Adipose tissue (tissue), 3 donors: ENCODE results near the gene B3GALNT2. TPM values are rescaled to one million over a fixed set of nuclear protein-coding genes. Genes with fewer than 3 reads are reported as not detected.
"Not testable (repeated sequence)": the region's sequence is repeated elsewhere in the genome, so short reads cannot be mapped to it uniquely, and the experiment has no call there.

Experiments
- H3K27ac ChIP-seq: one replicate; pipeline ENCODE4 v1.5.1; 2013; ENCODE audit warnings: low read depth, low read length
- WGBS, 3 donors: extraction: QIAGEN DNeasy Blood & Tissue Kit; methylation state at CpG; one replicate each; pipeline ENCODE4 v1.1.7; 2013; 5-methylcytosine and 5-hydroxymethylcytosine counted together
- polyA plus RNA-seq, 3 donors: library from polyadenylated mRNA; stranded (reverse); fragments of 200-250 nt; gene quantifications; one replicate each; pipeline ENCODE4 v1.2.3, GENCODE V29; 2013
- donor health status: healthy with polysubstance abuse.
- donor health status: Bipolar disorder and iron deficiency.
- donor health status: healthy.

The B3GALNT2 gene
- polyA plus RNA-seq, 3 donors = 3.1 to 17.7 (median 7.9) TPM

GRCh38 chr1:235510823-235511222, 6.6 kb upstream of the B3GALNT2 start:
- WGBS, 3 donors = 72 to 79% (median 76%) methylated on average over 6 of the region's 6 CpGs
- H3K27ac ChIP-seq = no peak overlapping the region

DNA sequence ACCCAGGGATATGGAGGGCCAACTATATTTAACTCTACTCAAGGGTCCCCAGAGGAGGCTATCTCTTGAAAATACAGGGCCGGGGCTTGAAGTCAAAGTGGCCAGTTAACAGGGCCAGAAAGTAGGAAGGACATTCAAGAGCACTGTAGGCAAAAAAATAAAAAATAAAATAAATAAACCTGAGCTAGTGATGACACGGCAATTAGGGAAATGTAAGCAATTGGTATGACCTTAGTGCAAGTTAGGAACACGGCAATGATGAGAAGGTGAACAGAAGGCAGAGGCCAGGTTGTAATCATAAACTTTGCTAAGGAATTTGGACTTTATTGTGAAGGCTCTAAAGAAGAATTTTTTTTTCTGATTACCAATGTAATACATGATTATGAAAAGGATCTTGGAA, 3.4 kb upstream of the B3GALNT2 start:
- H3K27ac ChIP-seq = no peak overlapping the region
- WGBS, 3 donors = 59 to 86% (median 80%) methylated on average over 3 of the region's 3 CpGs

- H3K27ac ChIP-seq = peak overlapping the region; percentile 97
- WGBS, 3 donors = 0% methylated on average over 53 to 61 of the region's 61 CpGs
Measured at GRCh38 chr1:235504494-235505222, 406 bp upstream of the B3GALNT2 start.

GRCh38 chr1:235503403-235504121, 690 bp downstream of the B3GALNT2 start:
- 0 to 1% (median 1%) methylated on average over 36 to 49 of the region's 49 CpGs for WGBS, 3 donors
- peak overlapping the region; percentile 82 for H3K27ac ChIP-seq

- H3K27ac ChIP-seq = no peak overlapping the region
- WGBS, 3 donors = 7 to 32% (median 30%) methylated on average over 5 of the region's 5 CpGs
Measured at GRCh38 chr1:235502601-235503402, 1.4 kb downstream of the B3GALNT2 start.

DNA sequence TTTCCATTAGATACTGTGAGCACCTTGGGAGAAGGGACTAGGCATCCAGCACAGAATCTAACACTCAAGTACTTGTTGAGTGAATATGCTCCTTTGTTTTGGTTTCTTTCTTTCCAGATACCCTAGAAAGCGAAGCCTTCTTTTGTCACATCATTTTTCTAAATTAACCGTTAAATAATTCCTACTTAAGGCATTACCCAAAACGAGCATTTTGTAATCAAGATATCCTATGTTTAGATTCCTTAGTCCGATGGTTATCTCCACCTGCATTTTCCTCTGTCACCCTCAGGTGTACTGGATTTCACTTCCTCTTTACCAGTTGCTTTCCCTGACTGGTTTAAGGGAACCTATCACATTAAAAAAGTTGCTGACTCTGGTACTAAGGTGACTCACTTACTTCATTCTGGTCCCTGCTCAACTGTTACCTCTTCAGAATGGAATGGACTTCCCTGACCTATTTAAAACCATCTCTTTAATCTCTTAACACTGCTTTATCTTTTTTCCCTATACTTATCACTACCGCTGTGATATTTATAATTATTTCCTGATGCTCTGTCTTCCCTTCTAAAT, 3.2 kb downstream of the B3GALNT2 start:
- 69 to 92% (median 89%) methylated on average over 5 of the region's 5 CpGs for WGBS, 3 donors
- no peak overlapping the region for H3K27ac ChIP-seq

- 65 to 78% (median 77%) methylated on average over 2 of the region's 2 CpGs for WGBS, 3 donors
- no peak overlapping the region for H3K27ac ChIP-seq
Measured at GRCh38 chr1:235495551-235495950, 8.7 kb downstream of the B3GALNT2 start.

DNA sequence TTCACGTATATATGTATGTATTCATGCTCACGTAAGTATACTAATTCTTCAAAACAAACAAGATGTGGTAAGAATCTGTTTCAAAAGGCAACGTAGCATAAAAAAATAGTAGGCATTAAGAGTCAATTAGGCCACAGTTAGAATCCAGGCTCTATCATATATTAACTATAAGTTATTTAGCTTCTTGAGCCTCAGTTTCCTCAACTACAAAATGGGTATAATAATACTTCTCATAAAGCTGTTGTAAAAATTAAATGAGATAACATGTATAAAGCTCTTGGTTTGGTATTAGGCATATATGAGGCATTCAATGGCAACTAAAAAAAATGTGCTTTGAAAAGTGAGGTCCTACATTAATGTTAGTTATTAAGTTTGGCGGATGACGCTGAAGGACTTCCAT, 9.2 kb downstream of the B3GALNT2 start:
- WGBS, 3 donors = 96 to 98% (median 96%) methylated on average over 5 of the region's 5 CpGs
- H3K27ac ChIP-seq = no peak overlapping the region

GRCh38 chr1:235494531-235494930, 9.7 kb downstream of the B3GALNT2 start:
- no peak overlapping the region for H3K27ac ChIP-seq
- 88 to 95% (median 93%) methylated on average over 9 of the region's 9 CpGs for WGBS, 3 donors

- 89 to 94% (median 93%) methylated on average over 3 of the region's 3 CpGs for WGBS, 3 donors
- H3K27ac ChIP-seq = no peak overlapping the region
Measured at GRCh38 chr1:235491644-235492043, 12.6 kb downstream of the B3GALNT2 start.

- H3K27ac ChIP-seq = no peak overlapping the region
- WGBS, 3 donors = 26 to 77% (median 68%) methylated on average over 5 of the region's 5 CpGs
Measured at GRCh38 chr1:235486321-235486720, 17.9 kb downstream of the B3GALNT2 start.

DNA sequence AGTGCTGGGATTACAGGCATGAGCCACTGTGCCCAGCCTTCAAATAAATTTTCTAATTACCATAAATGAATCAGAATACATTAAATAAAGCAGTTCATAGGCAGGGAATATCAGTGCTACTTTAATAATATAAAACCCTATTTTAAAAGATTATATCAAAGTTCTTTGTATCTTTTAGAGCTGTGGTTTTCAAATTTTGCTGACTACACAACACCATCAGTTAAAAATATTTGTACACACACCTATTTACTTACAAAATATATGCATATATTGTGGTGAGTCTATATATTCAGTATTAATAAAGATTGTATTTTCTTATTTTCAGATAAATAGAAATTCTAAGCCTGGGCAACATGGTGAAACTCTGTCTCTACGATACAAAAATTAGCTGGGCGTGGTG, 18.7 kb downstream of the B3GALNT2 start:
- H3K27ac ChIP-seq = no peak overlapping the region
- WGBS, 3 donors = 94 to 99% (median 98%) methylated on average over 2 of the region's 2 CpGs

DNA sequence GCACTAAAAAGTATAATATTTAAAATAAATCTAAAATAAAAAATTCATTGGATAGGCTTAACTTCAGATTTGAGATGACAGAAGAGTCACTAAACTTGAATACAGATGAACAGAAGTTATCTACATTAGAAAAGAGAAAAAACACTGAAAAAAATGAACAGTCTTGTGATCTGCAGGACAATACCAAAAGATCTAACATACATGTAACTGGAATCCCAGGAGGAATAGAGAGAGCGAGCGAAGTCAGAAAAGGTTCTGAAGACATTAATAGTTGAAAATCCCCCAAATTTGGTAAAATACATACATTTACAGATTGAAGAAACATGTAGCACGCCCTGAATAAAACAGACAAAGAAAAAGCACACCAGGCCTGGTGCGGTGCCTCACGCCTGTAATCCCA, 21.2 kb downstream of the B3GALNT2 start:
- WGBS, 3 donors = 97 to 98% (median 98%) methylated on average over 5 of the region's 5 CpGs

GRCh38 chr1:235473806-235474205, 30.4 kb downstream of the B3GALNT2 start:
- H3K27ac ChIP-seq = no peak overlapping the region
- 50 to 94% (median 86%) methylated on average over 1 of the region's 1 CpG for WGBS, 3 donors

More for the DNA sequence above, 21.2 kb downstream of the B3GALNT2 start:
- H3K27ac ChIP-seq = no peak overlapping the region

DNA sequence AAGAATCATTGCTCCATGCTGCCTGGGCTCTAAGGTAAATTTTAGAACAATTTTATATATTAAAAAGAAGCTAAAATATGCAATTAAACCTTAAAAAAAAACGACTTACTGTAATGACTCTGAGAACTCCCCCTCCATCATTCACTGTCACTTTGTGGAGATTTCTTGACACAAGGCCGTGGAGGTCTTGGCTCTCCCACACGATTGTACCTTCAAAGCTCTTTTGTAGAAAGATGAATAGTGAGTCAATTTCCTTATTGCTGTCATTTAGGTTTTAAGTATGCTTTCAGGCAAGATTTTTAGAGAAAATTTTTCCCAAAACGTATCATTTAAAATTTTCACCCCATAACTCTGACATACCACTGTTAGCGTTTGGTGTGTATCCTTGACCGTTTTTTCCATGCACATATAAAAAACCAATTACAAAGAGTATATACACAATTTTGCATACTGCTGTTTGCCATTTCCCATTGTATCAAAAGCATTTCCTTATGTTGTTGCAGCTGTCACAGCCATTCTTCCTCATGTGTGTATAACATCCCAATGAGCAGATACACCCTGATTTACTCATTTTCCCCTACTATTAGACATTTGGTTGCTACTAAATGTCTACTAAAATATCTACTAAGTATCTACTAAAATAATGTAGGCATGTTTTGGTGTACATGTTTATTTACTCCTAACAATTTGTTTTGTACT, 33.4 kb downstream of the B3GALNT2 start:
- 80 to 85% (median 84%) methylated on average over 6 of the region's 6 CpGs for WGBS, 3 donors
- H3K27ac ChIP-seq = no peak overlapping the region

DNA sequence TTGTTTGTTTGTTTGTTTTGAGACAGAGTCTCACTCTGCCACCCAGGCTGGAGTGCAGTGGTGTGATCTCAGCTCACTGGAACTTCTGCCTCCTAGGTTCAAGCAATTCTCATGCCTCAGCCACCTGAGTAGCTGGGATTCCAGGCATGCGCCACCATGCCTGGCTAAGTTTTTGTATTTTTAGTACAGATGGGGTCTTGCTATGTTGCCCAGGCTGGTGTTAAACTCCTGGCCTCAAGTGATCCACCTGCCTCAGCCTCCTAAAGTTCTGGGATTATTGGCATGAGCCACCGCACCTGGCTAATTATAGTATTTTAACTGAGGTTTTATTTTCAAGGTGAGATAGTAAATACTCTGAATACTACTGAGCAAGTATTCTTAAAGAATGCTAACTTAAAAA, 34.4 kb downstream of the B3GALNT2 start:
- H3K27ac ChIP-seq = not testable (repeated sequence)
- WGBS, 3 donors = 94 to 98% (median 98%) methylated on average over 2 of the region's 2 CpGs

GRCh38 chr1:235468970-235469369, 35.3 kb downstream of the B3GALNT2 start:
- WGBS, 3 donors = 89 to 93% (median 91%) methylated on average over 4 of the region's 4 CpGs
- no peak overlapping the region for H3K27ac ChIP-seq

DNA sequence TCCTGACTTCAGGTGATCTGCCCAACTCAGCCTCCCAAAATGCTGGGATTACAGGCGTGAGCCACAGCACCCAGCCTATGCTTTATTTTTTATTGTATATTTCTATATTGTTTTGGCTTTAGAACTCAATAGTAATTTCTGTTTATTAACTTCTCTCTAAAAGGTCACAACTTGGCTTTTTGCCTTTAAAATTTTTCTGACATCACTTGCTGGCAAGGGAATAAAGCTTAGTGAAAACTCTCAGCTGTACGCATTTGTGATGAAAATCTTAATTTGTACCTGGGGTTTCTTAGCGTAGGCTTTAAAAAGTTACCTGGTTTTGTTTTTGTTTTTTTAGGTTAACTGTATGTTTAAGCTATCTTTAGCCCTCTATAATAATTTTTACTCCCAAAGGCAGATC, 36.2 kb downstream of the B3GALNT2 start:
- WGBS, 3 donors = 49 to 71% (median 70%) methylated on average over 3 of the region's 3 CpGs
- no peak overlapping the region for H3K27ac ChIP-seq
